HCT116 (cell line): Measurements from ENCODE around the gene SCP2.

Experiments used
- CEBPB ChIP-seq: IDR thresholded peaks from 2 replicates; pipeline ENCODE4 v1.6.1; 2012; ENCODE audit warnings: low read depth
- EZH2 ChIP-seq: fragments of 200-600 bp; sonication (generic); IDR thresholded peaks from 2 replicates; pipeline ENCODE4 v1.6.1; 2017; ENCODE audit warnings: antibody characterized with exemption, mixed run types
- JUND ChIP-seq: IDR thresholded peaks from 2 replicates; pipeline ENCODE4 v1.6.1; 2012
- MAX ChIP-seq: IDR thresholded peaks from 2 replicates; pipeline ENCODE4 v1.6.1; 2012
- POLR2A ChIP-seq: IDR thresholded peaks from 2 replicates; pipeline ENCODE4 v1.7.0; 2011; ENCODE audit warnings: borderline replicate concordance; ENCODE audit not compliant: insufficient read depth, insufficient read length; ENCODE audit errors: extremely low read depth
- POLR2AphosphoS5 ChIP-seq: IDR thresholded peaks from 2 replicates; pipeline ENCODE4 v1.6.1; 2011; ENCODE audit warnings: mild to moderate bottlenecking, low read depth, low read length, moderate library complexity
- RAD21 ChIP-seq: IDR thresholded peaks from 2 replicates; pipeline ENCODE4 v1.6.1; 2012; ENCODE audit warnings: low read depth, mild to moderate bottlenecking
- SIN3A ChIP-seq: IDR thresholded peaks from 2 replicates; pipeline ENCODE4 v1.6.1; 2012; ENCODE audit warnings: low read depth
- SRF ChIP-seq: IDR thresholded peaks from 2 replicates; pipeline ENCODE4 v1.6.1; 2012; ENCODE audit warnings: low read depth
- ZNF274 ChIP-seq: fragments of 200-500 bp; sonication (Bioruptor generic); IDR thresholded peaks from 2 replicates; pipeline ENCODE4 v1.6.1; 2014; ENCODE audit warnings: mild to moderate bottlenecking, low read depth, low read length, inconsistent platforms
- TF ChIP-seq, protein P1 (sequence below), 3 experiments: fragments of 200-600 bp in 1 of 3; sonication (generic) in 1 of 3; IDR thresholded peaks in 2 of 3; conservative IDR thresholded peaks in 1 of 3; 2 replicates each; pipeline ENCODE4 v1.5.1; 2012 to 2017; ENCODE audit warnings: low read depth in 2 of 3, low read length in 2 of 3, antibody characterized with exemption in 1 of 3, borderline replicate concordance in 1 of 3, control low read depth in 1 of 3, mild to moderate bottlenecking in 1 of 3, mixed read lengths in 1 of 3, mixed run types in 1 of 3, moderate library complexity in 1 of 3; ENCODE audit not compliant: insufficient read depth in 1 of 3
- TF ChIP-seq, protein P2 (sequence below): IDR thresholded peaks from 2 replicates; pipeline ENCODE4 v1.6.1; 2012
- TF ChIP-seq, protein P3 (sequence below): IDR thresholded peaks from 2 replicates; pipeline ENCODE4 v1.6.1; 2012; ENCODE audit warnings: low read depth

- TF ChIP-seq, protein P1, sequence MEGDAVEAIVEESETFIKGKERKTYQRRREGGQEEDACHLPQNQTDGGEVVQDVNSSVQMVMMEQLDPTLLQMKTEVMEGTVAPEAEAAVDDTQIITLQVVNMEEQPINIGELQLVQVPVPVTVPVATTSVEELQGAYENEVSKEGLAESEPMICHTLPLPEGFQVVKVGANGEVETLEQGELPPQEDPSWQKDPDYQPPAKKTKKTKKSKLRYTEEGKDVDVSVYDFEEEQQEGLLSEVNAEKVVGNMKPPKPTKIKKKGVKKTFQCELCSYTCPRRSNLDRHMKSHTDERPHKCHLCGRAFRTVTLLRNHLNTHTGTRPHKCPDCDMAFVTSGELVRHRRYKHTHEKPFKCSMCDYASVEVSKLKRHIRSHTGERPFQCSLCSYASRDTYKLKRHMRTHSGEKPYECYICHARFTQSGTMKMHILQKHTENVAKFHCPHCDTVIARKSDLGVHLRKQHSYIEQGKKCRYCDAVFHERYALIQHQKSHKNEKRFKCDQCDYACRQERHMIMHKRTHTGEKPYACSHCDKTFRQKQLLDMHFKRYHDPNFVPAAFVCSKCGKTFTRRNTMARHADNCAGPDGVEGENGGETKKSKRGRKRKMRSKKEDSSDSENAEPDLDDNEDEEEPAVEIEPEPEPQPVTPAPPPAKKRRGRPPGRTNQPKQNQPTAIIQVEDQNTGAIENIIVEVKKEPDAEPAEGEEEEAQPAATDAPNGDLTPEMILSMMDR (IDR thresholded peaks at IDR 0.05 in 2 of 3, conservative IDR thresholded peaks at IDR 0.05 in 1 of 3; ENCODE audit: borderline replicate concordance in 1 of 3, insufficient read depth in 1 of 3, low read depth in 2 of 3, low read length in 2 of 3): no peak
- TF ChIP-seq POLR2A (no peak), RAD21 (no peak), POLR2AphosphoS5 (no peak), EZH2 (no peak), SIN3A (no peak), CEBPB (no peak), JUND (no peak), SRF (no peak), MAX (no peak), ZNF274 (no peak)
- TF ChIP-seq, protein P2, sequence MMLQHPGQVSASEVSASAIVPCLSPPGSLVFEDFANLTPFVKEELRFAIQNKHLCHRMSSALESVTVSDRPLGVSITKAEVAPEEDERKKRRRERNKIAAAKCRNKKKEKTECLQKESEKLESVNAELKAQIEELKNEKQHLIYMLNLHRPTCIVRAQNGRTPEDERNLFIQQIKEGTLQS: no peak
- TF ChIP-seq, protein P3, sequence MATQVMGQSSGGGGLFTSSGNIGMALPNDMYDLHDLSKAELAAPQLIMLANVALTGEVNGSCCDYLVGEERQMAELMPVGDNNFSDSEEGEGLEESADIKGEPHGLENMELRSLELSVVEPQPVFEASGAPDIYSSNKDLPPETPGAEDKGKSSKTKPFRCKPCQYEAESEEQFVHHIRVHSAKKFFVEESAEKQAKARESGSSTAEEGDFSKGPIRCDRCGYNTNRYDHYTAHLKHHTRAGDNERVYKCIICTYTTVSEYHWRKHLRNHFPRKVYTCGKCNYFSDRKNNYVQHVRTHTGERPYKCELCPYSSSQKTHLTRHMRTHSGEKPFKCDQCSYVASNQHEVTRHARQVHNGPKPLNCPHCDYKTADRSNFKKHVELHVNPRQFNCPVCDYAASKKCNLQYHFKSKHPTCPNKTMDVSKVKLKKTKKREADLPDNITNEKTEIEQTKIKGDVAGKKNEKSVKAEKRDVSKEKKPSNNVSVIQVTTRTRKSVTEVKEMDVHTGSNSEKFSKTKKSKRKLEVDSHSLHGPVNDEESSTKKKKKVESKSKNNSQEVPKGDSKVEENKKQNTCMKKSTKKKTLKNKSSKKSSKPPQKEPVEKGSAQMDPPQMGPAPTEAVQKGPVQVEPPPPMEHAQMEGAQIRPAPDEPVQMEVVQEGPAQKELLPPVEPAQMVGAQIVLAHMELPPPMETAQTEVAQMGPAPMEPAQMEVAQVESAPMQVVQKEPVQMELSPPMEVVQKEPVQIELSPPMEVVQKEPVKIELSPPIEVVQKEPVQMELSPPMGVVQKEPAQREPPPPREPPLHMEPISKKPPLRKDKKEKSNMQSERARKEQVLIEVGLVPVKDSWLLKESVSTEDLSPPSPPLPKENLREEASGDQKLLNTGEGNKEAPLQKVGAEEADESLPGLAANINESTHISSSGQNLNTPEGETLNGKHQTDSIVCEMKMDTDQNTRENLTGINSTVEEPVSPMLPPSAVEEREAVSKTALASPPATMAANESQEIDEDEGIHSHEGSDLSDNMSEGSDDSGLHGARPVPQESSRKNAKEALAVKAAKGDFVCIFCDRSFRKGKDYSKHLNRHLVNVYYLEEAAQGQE: no peak
These were observed 111.5 kb downstream of the SCP2 start for GRCh38 chr1:53038566-53038965.
